Stimulated activated naive B cell treated with anti-CD40 and anti-IgM and Interleukin-4, amounts not matched to agents 10 μg/mL and 1 μg/mL and 100 μg/mL, for 72 hours (primary cell): ENCODE measurements around the gene KIF23.

Experiments
- ATAC-seq, 2 donors: fragments of 150-1000 bp; cut with Tn5 transposase; replicated peaks; 2 replicates each; pipeline ENCODE4 v1.10.0; 2021; ENCODE audit warnings: moderate library complexity in 1 of 2
- DNase-seq: peaks from one replicate; pipeline ENCODE4 v3.0.0; 2021
- H3K27ac Mint-ChIP-seq: one replicate; pipeline ENCODE4 v1.8.0; 2022; ENCODE audit warnings: mild to moderate bottlenecking, mixed read lengths
- H3K27me3 Mint-ChIP-seq, 2 donors: one replicate each; pipeline ENCODE4 v1.8.0; 2022; ENCODE audit warnings: mixed read lengths in 2 of 2
- H3K36me3 Mint-ChIP-seq, 2 donors: one replicate each; pipeline ENCODE4 v1.8.0; 2022; ENCODE audit warnings: mixed read lengths in 2 of 2, mild to moderate bottlenecking in 1 of 2
- H3K4me1 Mint-ChIP-seq, 2 donors: one replicate each; pipeline ENCODE4 v1.8.0; 2022; ENCODE audit warnings: mixed read lengths in 2 of 2, mild to moderate bottlenecking in 1 of 2
- H3K4me3 Mint-ChIP-seq, 2 donors: one replicate each; pipeline ENCODE4 v1.8.0; 2022; ENCODE audit warnings: mild to moderate bottlenecking in 2 of 2, mixed read lengths in 2 of 2, moderate library complexity in 1 of 2
- H3K9me3 Mint-ChIP-seq, 2 donors: one replicate each; pipeline ENCODE4 v1.8.0; 2022; ENCODE audit warnings: mixed read lengths in 2 of 2, mild to moderate bottlenecking in 1 of 2

Gene KIF23

DNA sequence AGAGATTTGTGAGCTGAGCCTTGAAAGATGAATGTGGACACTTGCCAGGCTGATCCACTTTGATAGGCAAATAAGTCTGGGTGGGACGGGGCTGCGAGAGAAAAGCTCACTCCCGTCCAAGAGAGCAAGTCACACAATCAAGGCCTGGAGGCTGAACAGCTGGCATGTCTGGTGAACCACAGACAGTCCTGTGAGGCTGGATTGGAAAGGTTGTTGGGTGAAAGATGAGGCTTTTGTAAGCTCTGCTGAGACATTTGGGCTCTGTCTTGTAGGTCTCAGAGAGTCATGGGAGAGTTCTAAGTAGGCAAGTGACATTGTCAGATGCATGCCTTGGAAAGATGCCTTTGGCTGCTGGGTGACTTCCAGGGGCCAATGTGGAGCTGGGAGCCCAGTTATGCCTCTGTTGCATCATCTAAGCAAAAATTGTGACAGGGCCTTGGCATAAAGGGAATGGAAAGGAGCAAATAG lies 76.9 kb downstream of the KIF23 start:
- DNase-seq (no peak), ATAC-seq (no peak)
- no peaks in the 10 kb centered on the region for H3K36me3 Mint-ChIP-seq
- H3K27me3 Mint-ChIP-seq = peaks cover 12 to 14% of the 10 kb centered on the region in 2 donors
- no peaks in the 10 kb centered on the region for H3K4me1 Mint-ChIP-seq
- H3K4me3 Mint-ChIP-seq = no peak overlapping the region
- peaks cover 0 to 2% of the 10 kb centered on the region in 2 donors for H3K9me3 Mint-ChIP-seq
- H3K27ac Mint-ChIP-seq = no peak overlapping the region

DNA sequence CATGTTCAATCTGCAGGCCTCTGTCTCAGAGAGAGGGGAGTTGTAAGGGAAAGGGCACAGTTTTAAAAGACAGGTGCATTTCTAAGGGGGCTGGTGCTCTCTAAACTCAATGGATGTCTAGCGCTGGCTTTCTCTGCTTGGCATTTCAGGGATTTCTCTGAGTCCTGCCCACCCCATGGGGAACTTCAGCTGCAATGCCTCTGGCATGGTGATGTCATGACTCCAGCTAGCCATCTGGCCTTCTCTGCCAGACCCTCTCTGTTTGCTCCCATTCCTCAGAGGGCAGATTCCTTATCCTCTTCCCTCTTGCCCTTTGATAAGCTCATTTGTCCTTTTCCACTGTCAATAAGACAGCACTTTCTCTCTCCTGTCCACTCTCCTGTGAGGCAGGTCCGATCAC lies 79.3 kb downstream of the KIF23 start:
- peaks cover 0 to 2% of the 10 kb centered on the region in 2 donors for H3K9me3 Mint-ChIP-seq
- DNase-seq = no peak
- no peak overlapping the region for H3K27ac Mint-ChIP-seq
- no peaks in the 10 kb centered on the region for H3K36me3 Mint-ChIP-seq
- H3K4me1 Mint-ChIP-seq = no peaks in the 10 kb centered on the region
- ATAC-seq = no peak
- H3K4me3 Mint-ChIP-seq = no peak overlapping the region
- H3K27me3 Mint-ChIP-seq = peaks cover 10 to 21% of the 10 kb centered on the region in 2 donors

DNA sequence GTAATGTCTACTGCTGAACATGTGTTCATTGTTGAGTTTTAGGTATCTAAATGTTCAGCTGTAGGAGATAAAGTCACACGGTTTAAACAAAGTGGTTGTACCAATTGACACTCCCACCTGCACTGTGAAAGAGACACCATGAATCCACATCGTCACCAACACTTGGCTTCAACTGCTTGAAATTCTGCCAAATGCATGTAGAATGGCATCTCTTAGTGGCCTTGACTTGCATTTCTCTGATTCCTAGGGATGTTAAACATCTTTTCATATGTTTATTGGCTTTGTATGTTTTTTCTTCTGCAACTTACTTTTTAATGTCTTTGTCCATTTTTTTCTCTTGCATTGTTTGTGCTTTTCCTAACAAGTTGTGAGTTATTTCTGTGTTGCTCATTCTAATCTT lies 81.9 kb downstream of the KIF23 start:
- no peak for ATAC-seq

DNA sequence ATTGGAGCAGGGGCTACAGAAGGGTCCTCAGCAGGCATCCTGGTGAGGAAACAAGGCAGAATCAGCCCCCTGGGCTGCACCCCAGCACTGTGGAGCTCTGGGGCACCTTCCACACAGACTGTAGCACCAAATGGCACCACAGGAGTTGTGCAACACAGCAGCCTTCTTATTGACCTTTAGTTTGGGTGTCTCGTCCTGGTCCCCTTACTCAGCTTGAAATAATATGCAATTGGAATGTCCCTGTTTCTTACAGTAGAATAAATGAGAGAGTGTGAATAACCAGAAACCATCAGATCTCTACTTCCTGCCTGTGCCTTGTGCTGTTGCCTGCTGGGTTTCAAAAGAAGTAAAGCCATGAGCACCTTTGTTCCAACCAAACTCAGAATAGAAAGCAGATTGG lies 82.9 kb downstream of the KIF23 start:
- no peaks in the 10 kb centered on the region for H3K4me1 Mint-ChIP-seq
- ATAC-seq = no peak
- no peaks in the 10 kb centered on the region for H3K9me3 Mint-ChIP-seq
- H3K4me3 Mint-ChIP-seq = no peak overlapping the region
- DNase-seq = no peak
- no peak overlapping the region for H3K27ac Mint-ChIP-seq
- peaks cover 0 to 27% of the 10 kb centered on the region in 2 donors for H3K27me3 Mint-ChIP-seq
- H3K36me3 Mint-ChIP-seq = no peaks in the 10 kb centered on the region

More for the DNA sequence above, 81.9 kb downstream of the KIF23 start:
- Mint-ChIP-seq H3K4me1 (no peaks in the 10 kb centered on the region), H3K27ac (no peak overlapping the region), H3K36me3 (no peaks in the 10 kb centered on the region), H3K27me3 (peaks cover 0 to 27% of the 10 kb centered on the region in 2 donors), H3K4me3 (no peak overlapping the region), H3K9me3 (peaks cover 0 to 2% of the 10 kb centered on the region in 2 donors)
- no peak for DNase-seq

DNA sequence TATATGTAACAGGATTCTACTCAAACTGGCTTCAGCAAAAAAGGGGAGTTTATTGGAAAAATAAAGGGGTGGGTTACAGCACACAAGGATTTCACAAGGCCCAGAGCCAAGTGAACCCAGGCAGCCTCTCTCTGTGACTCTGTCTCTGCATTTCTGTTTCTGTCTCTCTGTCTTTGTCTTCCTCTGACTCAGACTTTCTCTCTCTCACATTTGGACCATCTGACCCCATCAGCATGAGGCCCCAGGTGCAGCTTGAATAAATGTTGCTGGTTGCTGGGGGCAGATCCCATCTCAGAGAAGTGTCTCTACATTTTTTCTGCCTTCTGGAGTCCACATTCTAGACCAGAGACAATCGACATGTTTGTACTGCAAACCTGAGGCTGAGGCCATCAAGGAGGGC lies 83.5 kb downstream of the KIF23 start:
- Mint-ChIP-seq H3K4me3 (no peak overlapping the region), H3K27me3 (peaks cover 0 to 27% of the 10 kb centered on the region in 2 donors), H3K36me3 (no peaks in the 10 kb centered on the region), H3K27ac (no peak overlapping the region), H3K9me3 (no peaks in the 10 kb centered on the region), H3K4me1 (no peaks in the 10 kb centered on the region)
- DNase-seq (no peak), ATAC-seq (no peak)
